Measurements from ENCODE around the gene AANAT. TPM values are rescaled to one million over a fixed set of nuclear protein-coding genes. Genes with fewer than 3 reads are reported as not detected.
A peak's percentile ranks its signal among the peaks of the same experiment; 100 is the strongest.

AANAT gene
- total and polyA plus RNA-seq, 9 donors, result 0.18 to 0.87 (median 0.28) TPM; not detected in 3

- H3K27ac ChIP-seq (ENCODE audit: low read length), result peak overlapping the region; percentile 82
- DNase-seq, result peak; percentile 91
Observed at GRCh38 chr17:76519048-76519966, 51.9 kb downstream of the AANAT start.

More at GRCh38 chr17:76519048-76519966, 51.9 kb downstream of the AANAT start:
- 13% methylated on average over 8 of the region's 15 CpGs for WGBS (ENCODE audit: insufficient coverage)
- Histone ChIP-seq H3K4me3 (ENCODE audit: low read length) (no peak overlapping the region), H3K4me1 (ENCODE audit: control insufficient read depth, insufficient read depth, low read length) (peaks cover 43% of the 10 kb centered on the region), H3K27me3 (ENCODE audit: control insufficient read depth, insufficient read depth, low read length) (peaks cover 5% of the 10 kb centered on the region), H3K9me3 (replicated peaks; ENCODE audit: control insufficient read depth, low read depth, low read length) (no peaks in the 10 kb centered on the region), H3K36me3 (ENCODE audit: control insufficient read depth, insufficient read depth, low read length) (no peaks in the 10 kb centered on the region)

Other genes with a start within 250 kb of the AANAT start
- gene RNF157, start 227.1 kb upstream of the AANAT start, total RNA-seq, result 5.5 TPM
- 10 to 100 TPM in 5 of 8 donors, 1 to 10 TPM in 3; 6.4 to 11.1 (median 10.1) TPM for gene RNF157, start 227.1 kb upstream of the AANAT start, polyA plus RNA-seq (ENCODE audit: insufficient read depth in 1 of 8, insufficient read length in 8 of 8, low replicate concordance in 1 of 8)
- 10.8 TPM for gene UBALD2, start 202.3 kb upstream of the AANAT start, total RNA-seq
- gene UBALD2, start 202.3 kb upstream of the AANAT start, polyA plus RNA-seq (ENCODE audit: insufficient read depth in 1 of 8, insufficient read length in 8 of 8, low replicate concordance in 1 of 8), result 10 to 100 TPM; 13.2 to 27.3 (median 18.4) TPM
- gene QRICH2, start 159.3 kb upstream of the AANAT start, total RNA-seq, result 2.1 TPM
- 1 to 10 TPM; 3.0 to 4.7 (median 3.9) TPM for gene QRICH2, start 159.3 kb upstream of the AANAT start, polyA plus RNA-seq (ENCODE audit: insufficient read depth in 1 of 8, insufficient read length in 8 of 8, low replicate concordance in 1 of 8)
- 20.7 TPM for gene PRPSAP1, start 113.7 kb upstream of the AANAT start, total RNA-seq
- gene PRPSAP1, start 113.7 kb upstream of the AANAT start, polyA plus RNA-seq (ENCODE audit: insufficient read depth in 1 of 8, insufficient read length in 8 of 8, low replicate concordance in 1 of 8), result 10 to 100 TPM; 28.2 to 40.4 (median 34.0) TPM
- gene SPHK1, start 83.0 kb upstream of the AANAT start, total RNA-seq, result 1.7 TPM
- 1 to 10 TPM; 1.6 to 2.8 (median 2.4) TPM for gene SPHK1, start 83.0 kb upstream of the AANAT start, polyA plus RNA-seq (ENCODE audit: insufficient read depth in 1 of 8, insufficient read length in 8 of 8, low replicate concordance in 1 of 8)
- gene UBE2O, start 14.5 kb upstream of the AANAT start, total RNA-seq, result 11.1 TPM
- 10 to 100 TPM; 13.9 to 20.4 (median 17.2) TPM for gene UBE2O, start 14.5 kb upstream of the AANAT start, polyA plus RNA-seq (ENCODE audit: insufficient read depth in 1 of 8, insufficient read length in 8 of 8, low replicate concordance in 1 of 8)
- gene RHBDF2, start 33.8 kb downstream of the AANAT start, total RNA-seq, result 4.2 TPM
- 1 to 10 TPM; 3.5 to 7.0 (median 5.4) TPM for gene RHBDF2, start 33.8 kb downstream of the AANAT start, polyA plus RNA-seq (ENCODE audit: insufficient read depth in 1 of 8, insufficient read length in 8 of 8, low replicate concordance in 1 of 8)
- gene CYGB, start 70.1 kb downstream of the AANAT start, total RNA-seq, result 12.8 TPM
- gene CYGB, start 70.1 kb downstream of the AANAT start, polyA plus RNA-seq (ENCODE audit: insufficient read depth in 1 of 8, insufficient read length in 8 of 8, low replicate concordance in 1 of 8), result 10 to 100 TPM; 15.9 to 27.2 (median 20.8) TPM
- gene PRCD, start 72.4 kb downstream of the AANAT start, total RNA-seq, result 3.9 TPM
- 1 to 10 TPM; 2.2 to 6.5 (median 3.8) TPM for gene PRCD, start 72.4 kb downstream of the AANAT start, polyA plus RNA-seq (ENCODE audit: insufficient read depth in 1 of 8, insufficient read length in 8 of 8, low replicate concordance in 1 of 8)
- gene ST6GALNAC2, start 118.3 kb downstream of the AANAT start, total RNA-seq, result 1.5 TPM
- gene ST6GALNAC2, start 118.3 kb downstream of the AANAT start, polyA plus RNA-seq (ENCODE audit: insufficient read depth in 1 of 8, insufficient read length in 8 of 8, low replicate concordance in 1 of 8), result 1 to 10 TPM; 1.2 to 8.0 (median 1.9) TPM
- 0.13 TPM for gene ST6GALNAC1, start 176.2 kb downstream of the AANAT start, total RNA-seq
- gene ST6GALNAC1, start 176.2 kb downstream of the AANAT start, polyA plus RNA-seq (ENCODE audit: insufficient read depth in 1 of 8, insufficient read length in 8 of 8, low replicate concordance in 1 of 8), result 1 to 10 TPM in 2 of 8 donors, under 1 TPM in 6; 0.24 to 8.5 (median 0.54) TPM
- 121 TPM for gene MXRA7, start 243.4 kb downstream of the AANAT start, total RNA-seq
- gene MXRA7, start 243.4 kb downstream of the AANAT start, polyA plus RNA-seq (ENCODE audit: insufficient read depth in 1 of 8, insufficient read length in 8 of 8, low replicate concordance in 1 of 8), result 100 to 1,000 TPM; 106 to 172 (median 135) TPM